Measurements from ENCODE around the gene BNC2.

Gene BNC2

DNA sequence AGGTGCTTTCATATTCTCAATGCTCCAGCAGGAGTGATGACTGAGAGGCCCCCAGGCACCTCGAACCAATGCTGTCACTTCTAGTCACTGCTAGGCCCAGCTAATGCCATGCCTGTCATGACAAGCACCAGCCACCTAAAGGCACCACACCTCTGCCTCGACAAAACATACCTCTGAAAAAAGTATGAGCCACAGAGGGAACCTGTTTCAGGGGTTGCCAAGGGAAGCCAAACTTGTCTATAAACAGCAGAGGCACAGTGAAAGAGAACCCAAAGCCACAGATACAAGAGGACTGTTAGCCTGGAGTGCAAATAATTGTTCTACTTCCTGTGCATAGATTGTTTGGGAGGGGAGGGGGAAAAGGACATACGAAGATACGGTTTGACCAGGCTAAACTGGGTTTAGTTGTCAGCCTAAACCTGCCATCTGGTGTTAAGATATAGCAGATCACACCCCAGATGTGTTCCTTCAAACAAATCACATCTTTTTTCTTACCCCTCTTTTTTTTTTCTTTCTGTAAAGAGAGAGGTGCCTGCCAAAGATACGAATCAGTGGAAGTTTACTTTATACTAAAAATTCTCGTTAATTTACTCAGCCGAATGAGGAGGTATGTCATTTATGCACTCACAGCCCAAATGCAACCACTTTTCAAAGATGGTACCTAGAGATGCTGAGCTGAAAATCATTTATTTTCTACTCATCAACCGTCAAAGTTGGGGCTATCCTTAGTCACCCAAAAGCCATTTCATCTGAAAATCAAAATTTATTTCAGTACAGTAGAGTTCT is 45.7 kb downstream of the BNC2 start:
- peak; percentile 32 for DNase-seq (ENCODE audit: extremely low read depth, low read depth)
- TF ChIP-seq, protein P1, sequence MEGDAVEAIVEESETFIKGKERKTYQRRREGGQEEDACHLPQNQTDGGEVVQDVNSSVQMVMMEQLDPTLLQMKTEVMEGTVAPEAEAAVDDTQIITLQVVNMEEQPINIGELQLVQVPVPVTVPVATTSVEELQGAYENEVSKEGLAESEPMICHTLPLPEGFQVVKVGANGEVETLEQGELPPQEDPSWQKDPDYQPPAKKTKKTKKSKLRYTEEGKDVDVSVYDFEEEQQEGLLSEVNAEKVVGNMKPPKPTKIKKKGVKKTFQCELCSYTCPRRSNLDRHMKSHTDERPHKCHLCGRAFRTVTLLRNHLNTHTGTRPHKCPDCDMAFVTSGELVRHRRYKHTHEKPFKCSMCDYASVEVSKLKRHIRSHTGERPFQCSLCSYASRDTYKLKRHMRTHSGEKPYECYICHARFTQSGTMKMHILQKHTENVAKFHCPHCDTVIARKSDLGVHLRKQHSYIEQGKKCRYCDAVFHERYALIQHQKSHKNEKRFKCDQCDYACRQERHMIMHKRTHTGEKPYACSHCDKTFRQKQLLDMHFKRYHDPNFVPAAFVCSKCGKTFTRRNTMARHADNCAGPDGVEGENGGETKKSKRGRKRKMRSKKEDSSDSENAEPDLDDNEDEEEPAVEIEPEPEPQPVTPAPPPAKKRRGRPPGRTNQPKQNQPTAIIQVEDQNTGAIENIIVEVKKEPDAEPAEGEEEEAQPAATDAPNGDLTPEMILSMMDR (IDR thresholded peaks at IDR 0.05; ENCODE audit: low read depth, low read length), result peak; percentile 4

GRCh38 chr9:16823906-16824305 is 46.6 kb downstream of the BNC2 start:
- TF ChIP-seq, protein P1 (IDR thresholded peaks at IDR 0.05; ENCODE audit: low read depth, low read length), result no peak

GRCh38 chr9:16821344-16821743 is 49.1 kb downstream of the BNC2 start:
- DNase-seq (ENCODE audit: extremely low read depth, low read depth), result no peak

More at GRCh38 chr9:16823906-16824305, 46.6 kb downstream of the BNC2 start:
- DNase-seq (ENCODE audit: extremely low read depth, low read depth), result no peak

GRCh38 chr9:16817514-16817913 is 53.0 kb downstream of the BNC2 start:
- no peak for DNase-seq (ENCODE audit: extremely low read depth, low read depth)

More at GRCh38 chr9:16821344-16821743, 49.1 kb downstream of the BNC2 start:
- TF ChIP-seq, protein P1 (IDR thresholded peaks at IDR 0.05; ENCODE audit: low read depth, low read length), result no peak

DNA sequence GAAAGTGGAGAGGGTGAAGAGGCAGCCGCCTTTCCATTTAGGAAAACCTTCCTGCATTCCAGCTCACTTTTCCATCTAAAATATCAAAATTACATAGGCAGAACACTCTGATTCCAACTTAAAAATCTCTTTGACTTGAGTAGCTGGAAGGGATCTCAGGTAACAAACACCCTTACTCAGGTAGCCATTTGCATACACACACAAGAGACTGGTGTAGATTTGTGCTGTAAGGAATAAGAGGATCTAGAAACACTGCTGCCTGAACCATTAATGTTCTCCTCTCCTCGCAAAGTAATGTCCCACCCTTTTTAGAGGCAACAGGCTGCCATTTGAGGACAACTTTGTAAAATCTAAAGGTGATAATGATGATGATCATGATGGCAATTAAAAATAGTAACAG is 53.5 kb downstream of the BNC2 start:
- no peak for DNase-seq (ENCODE audit: extremely low read depth, low read depth)
- TF ChIP-seq, protein P1 (IDR thresholded peaks at IDR 0.05; ENCODE audit: low read depth, low read length), result no peak

More at GRCh38 chr9:16817514-16817913, 53.0 kb downstream of the BNC2 start:
- TF ChIP-seq, protein P1 (IDR thresholded peaks at IDR 0.05; ENCODE audit: low read depth, low read length), result no peak

DNA sequence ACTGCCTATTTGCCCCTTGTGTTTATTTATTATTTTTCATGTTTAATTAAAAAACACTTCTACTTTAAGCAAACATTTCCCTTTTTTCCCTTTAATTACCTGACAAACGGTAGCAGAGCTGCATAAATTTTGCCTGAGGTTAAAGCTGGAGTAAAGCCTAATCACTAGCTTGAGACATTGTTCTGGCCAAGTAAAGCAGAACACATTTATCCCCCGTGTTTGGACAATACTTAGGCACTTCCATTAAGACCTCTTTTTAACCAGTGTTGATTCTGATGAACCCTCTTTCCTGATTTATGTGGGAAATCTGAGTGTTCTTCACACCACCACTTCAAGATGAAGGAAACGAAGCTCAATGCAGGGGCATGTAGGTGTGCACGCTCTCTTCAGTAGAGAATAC is 54.5 kb downstream of the BNC2 start:
- DNase-seq (ENCODE audit: extremely low read depth, low read depth), result no peak

DNA sequence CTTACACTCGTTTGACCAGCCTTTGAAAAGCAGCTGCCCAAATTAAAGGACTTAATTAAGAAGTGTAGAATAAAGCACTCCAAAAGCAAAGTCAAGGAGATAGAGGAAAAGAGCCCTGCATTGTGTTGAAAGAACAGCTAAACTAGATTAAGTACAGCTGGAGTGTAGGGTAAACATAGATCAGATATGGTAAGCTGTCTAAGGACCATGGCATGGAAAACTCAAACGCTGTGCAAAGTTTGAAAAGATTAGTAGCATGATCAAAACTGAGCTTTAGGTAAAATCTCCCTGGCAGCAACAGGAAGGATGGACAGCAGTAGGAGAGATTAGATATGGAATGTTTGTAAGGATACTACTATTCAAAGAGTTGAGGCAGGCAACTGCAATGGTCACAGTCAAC is 55.4 kb downstream of the BNC2 start:
- TF ChIP-seq, protein P1 (IDR thresholded peaks at IDR 0.05; ENCODE audit: low read depth, low read length), result no peak
- no peak for DNase-seq (ENCODE audit: extremely low read depth, low read depth)

More for the DNA sequence above, 54.5 kb downstream of the BNC2 start:
- TF ChIP-seq, protein P1 (IDR thresholded peaks at IDR 0.05; ENCODE audit: low read depth, low read length), result no peak
